H9 (cell line): ENCODE data around the gene CDH23. TPM values are rescaled to one million over a fixed set of nuclear protein-coding genes. Genes with fewer than 3 reads are reported as not detected.

Source experiments
- DNase-seq: peaks from one replicate; pipeline ENCODE4 v3.0.0-alpha.2; 2017
- H2AFZ ChIP-seq: one replicate; pipeline ENCODE4 v1.6.1; 2013; ENCODE audit warnings: mild to moderate bottlenecking, low read length, control low read depth, moderate library complexity
- H2AK5ac ChIP-seq: 2 replicates; pipeline ENCODE4 v1.6.1; 2013; ENCODE audit warnings: low read length, control low read depth, mixed read lengths; ENCODE audit not compliant: insufficient read length
- H2BK120ac ChIP-seq: one replicate; pipeline ENCODE4 v1.6.1; 2013; ENCODE audit warnings: low read depth, mild to moderate bottlenecking, low read length, control low read depth, inconsistent platforms; ENCODE audit not compliant: poor library complexity, severe bottlenecking
- H2BK12ac ChIP-seq: 2 replicates; pipeline ENCODE4 v1.6.1; 2013; ENCODE audit warnings: low read length, control low read depth, mixed read lengths, low read depth; ENCODE audit not compliant: insufficient read length
- H2BK15ac ChIP-seq: 2 replicates; pipeline ENCODE4 v1.6.1; 2013; ENCODE audit warnings: low read depth, low read length, control low read depth
- H2BK20ac ChIP-seq: one replicate; pipeline ENCODE4 v1.6.1; 2013; ENCODE audit warnings: low read depth, mild to moderate bottlenecking, low read length, control low read depth, inconsistent platforms; ENCODE audit not compliant: poor library complexity, severe bottlenecking
- H2BK5ac ChIP-seq: 2 replicates; pipeline ENCODE4 v1.6.1; 2013; ENCODE audit warnings: low read length, control low read depth, mixed read lengths; ENCODE audit not compliant: insufficient read length
- H3K14ac ChIP-seq: 2 replicates; pipeline ENCODE4 v1.6.1; 2013; ENCODE audit warnings: low read length, control low read depth; ENCODE audit not compliant: insufficient read depth
- H3K18ac ChIP-seq: 2 replicates; pipeline ENCODE4 v1.6.1; 2013; ENCODE audit warnings: low read depth, mild to moderate bottlenecking, mixed read lengths, low read length, control low read depth; ENCODE audit not compliant: insufficient read length
- H3K23ac ChIP-seq: 2 replicates; pipeline ENCODE4 v1.6.1; 2013; ENCODE audit warnings: low read length, control low read depth, mixed read lengths, low read depth; ENCODE audit not compliant: insufficient read length
- H3K23me2 ChIP-seq: 2 replicates; pipeline ENCODE4 v1.6.1; 2013; ENCODE audit warnings: low read depth, mild to moderate bottlenecking, mixed read lengths, low read length, control low read depth; ENCODE audit not compliant: insufficient read length, poor library complexity, severe bottlenecking
- H3K27ac ChIP-seq: 2 replicates; pipeline ENCODE4 v1.5.1; 2013; ENCODE audit warnings: low read length, control low read depth, mixed read lengths, low read depth; ENCODE audit not compliant: insufficient read length
- H3K27me3 ChIP-seq: 2 replicates; pipeline ENCODE4 v1.6.1; 2013; ENCODE audit warnings: low read length, control low read depth, inconsistent platforms; ENCODE audit not compliant: insufficient read depth
- H3K4ac ChIP-seq: 2 replicates; pipeline ENCODE4 v1.6.1; 2013; ENCODE audit warnings: low read depth, mild to moderate bottlenecking, control low read depth, inconsistent platforms, low read length, moderate library complexity
- H3K4me1 ChIP-seq: 2 replicates; pipeline ENCODE4 v1.6.1; 2013; ENCODE audit warnings: low read length, control low read depth, inconsistent platforms; ENCODE audit not compliant: insufficient read depth
- H3K4me2 ChIP-seq: 2 replicates; pipeline ENCODE4 v1.6.1; 2013; ENCODE audit warnings: low read length, control low read depth, mixed read lengths; ENCODE audit not compliant: insufficient read length, insufficient read depth
- H3K56ac ChIP-seq: 2 replicates; pipeline ENCODE4 v1.6.1; 2013; ENCODE audit warnings: low read depth, mild to moderate bottlenecking, mixed read lengths, low read length, control low read depth; ENCODE audit not compliant: insufficient read length
- H3K79me1 ChIP-seq: 2 replicates; pipeline ENCODE4 v1.6.1; 2013; ENCODE audit warnings: low read depth, mild to moderate bottlenecking, moderate library complexity, low read length, control low read depth, inconsistent platforms; ENCODE audit not compliant: insufficient read depth, poor library complexity, severe bottlenecking
- H3K79me2 ChIP-seq: 2 replicates; pipeline ENCODE4 v1.6.1; 2013; ENCODE audit warnings: low read length, control low read depth, inconsistent platforms; ENCODE audit not compliant: insufficient read depth
- H3K9ac ChIP-seq: 2 replicates; pipeline ENCODE4 v1.6.1; 2013; ENCODE audit warnings: low read length, control low read depth, mixed read lengths; ENCODE audit not compliant: insufficient read length; ENCODE audit errors: extremely low read depth
- H3K9me3 ChIP-seq: one replicate; pipeline ENCODE4 v1.6.1; 2013; ENCODE audit warnings: low read depth, low read length, inconsistent platforms; ENCODE audit not compliant: control insufficient read depth
- H3T11ph ChIP-seq: one replicate; pipeline ENCODE4 v1.6.1; 2013; ENCODE audit warnings: mild to moderate bottlenecking, low read length, control low read depth, inconsistent platforms
- H4K20me1 ChIP-seq: one replicate; pipeline ENCODE4 v1.6.1; 2013; ENCODE audit not compliant: control insufficient read depth, insufficient read length, insufficient read depth
- H4K5ac ChIP-seq: 2 replicates; pipeline ENCODE4 v1.6.1; 2013; ENCODE audit warnings: low read depth, mild to moderate bottlenecking, mixed read lengths, low read length, control low read depth; ENCODE audit not compliant: insufficient read length
- H4K8ac ChIP-seq: replicated peaks from 2 replicates; pipeline ENCODE4 v1.6.1; 2013; ENCODE audit warnings: low read length, control low read depth, mixed read lengths, low read depth; ENCODE audit not compliant: insufficient read length
- H4K91ac ChIP-seq: 2 replicates; pipeline ENCODE4 v1.6.1; 2013; ENCODE audit warnings: low read depth, mild to moderate bottlenecking, moderate library complexity, mixed read lengths, low read length, control low read depth; ENCODE audit not compliant: insufficient read length
- H3K27ac Mint-ChIP-seq, 3 experiments: 2 replicates in 2 of 3; 3 replicates in 1 of 3; pipeline ENCODE4 v1.8.0; 2020 to 2021; ENCODE audit warnings: mixed read lengths in 3 of 3, mild to moderate bottlenecking in 1 of 3, moderate library complexity in 1 of 3
- H3K27me3 Mint-ChIP-seq: 2 replicates; pipeline ENCODE4 v1.8.0; 2021; ENCODE audit warnings: low read depth, mild to moderate bottlenecking, moderate library complexity, mixed read lengths
- H3K36me3 Mint-ChIP-seq, 3 experiments: 2 replicates in 2 of 3; 3 replicates in 1 of 3; pipeline ENCODE4 v1.8.0; 2020 to 2021; ENCODE audit warnings: low read depth in 3 of 3, mixed read lengths in 3 of 3; ENCODE audit not compliant: insufficient read depth in 1 of 3
- H3K4me1 Mint-ChIP-seq, 2 experiments: 2 replicates each; pipeline ENCODE4 v1.8.0; 2020; ENCODE audit warnings: mixed read lengths in 2 of 2
- H3K4me3 Mint-ChIP-seq, 2 experiments: 2 replicates in 1 of 2; 3 replicates in 1 of 2; pipeline ENCODE4 v1.8.0; 2020 to 2021; ENCODE audit warnings: mild to moderate bottlenecking in 2 of 2, mixed read lengths in 2 of 2, moderate library complexity in 1 of 2
- H3K9me3 Mint-ChIP-seq, 2 experiments: 2 replicates in 1 of 2; 3 replicates in 1 of 2; pipeline ENCODE4 v1.8.0; 2020; ENCODE audit warnings: mild to moderate bottlenecking in 2 of 2, mixed read lengths in 2 of 2, moderate library complexity in 1 of 2
- CTCF ChIP-seq: fragments of 200-600 bp; sonication (generic); conservative IDR thresholded peaks from 3 replicates; pipeline ENCODE4 v1.8.0; 2021; ENCODE audit warnings: antibody characterized with exemption, mild to moderate bottlenecking
- WGBS: extraction: QIAGEN DNeasy Blood & Tissue Kit; methylation state at CpG from one replicate; pipeline ENCODE4 v1.1.7; 2013; ENCODE audit warnings: missing lambda C conversion rate, low lambda C conversion rate, mixed read lengths; ENCODE audit not compliant: insufficient read length; ENCODE audit errors: extremely low coverage; 5-methylcytosine and 5-hydroxymethylcytosine counted together
- total RNA-seq: library from RNA; stranded (reverse); gene quantifications from 2 replicates; pipeline ENCODE4 v1.2.1, GENCODE V29; 2021

The CDH23 gene
- total RNA-seq, 1 experiment from 2014 or later, result 2.1 TPM

GRCh38 chr10:71580415-71580814 lies 183.7 kb downstream of the CDH23 start:
- H3K56ac ChIP-seq, result no peak overlapping the region
- no peak for TF ChIP-seq CTCF
- H3K79me2 ChIP-seq, result no peaks in the 10 kb centered on the region
- DNase-seq, result no peak
- H3K27me3 Mint-ChIP-seq, result peaks cover 2% of the 10 kb centered on the region
- H3K4me1 ChIP-seq, result no peaks in the 10 kb centered on the region; the same call in 1 of the 2 replicates
- H3K9ac ChIP-seq, result no peak overlapping the region
- no peak overlapping the region for H3K4me2 ChIP-seq
- no peak overlapping the region for H3K14ac ChIP-seq
- no peak overlapping the region for H3K4ac ChIP-seq
- H3K4me3 Mint-ChIP-seq, result no peak overlapping the region
- no peak overlapping the region for H3K27ac ChIP-seq
- no peaks in the 10 kb centered on the region for H3K9me3 ChIP-seq
- no peak overlapping the region for H2BK120ac ChIP-seq
- H2BK12ac ChIP-seq, result no peak overlapping the region
- H2BK15ac ChIP-seq, result no peak overlapping the region
- H3K36me3 Mint-ChIP-seq, result no peaks in the 10 kb centered on the region
- H4K20me1 ChIP-seq, result no peaks in the 10 kb centered on the region
- H3K4me1 Mint-ChIP-seq, result peaks cover 19 to 24% of the 10 kb centered on the region in 2 experiments
- no peak overlapping the region for H2AK5ac ChIP-seq
- H4K91ac ChIP-seq, result no peak overlapping the region
- no peak overlapping the region for H2BK20ac ChIP-seq
- H2AFZ ChIP-seq, result no peak overlapping the region
- H3K18ac ChIP-seq, result no peak overlapping the region
- no peak overlapping the region for H4K5ac ChIP-seq
- H3K9me3 Mint-ChIP-seq, result no peaks in the 10 kb centered on the region
- H3K79me1 ChIP-seq, result no peaks in the 10 kb centered on the region
- WGBS, result no CpG with 5 or more reads among the region's 2 CpGs
- H3K23me2 ChIP-seq, result no peaks in the 10 kb centered on the region
- no peak overlapping the region for H3T11ph ChIP-seq
- H3K27me3 ChIP-seq, result no peaks in the 10 kb centered on the region
- no peak overlapping the region for H3K27ac Mint-ChIP-seq
- no peak overlapping the region for H3K23ac ChIP-seq
- H2BK5ac ChIP-seq, result no peak overlapping the region
- H4K8ac ChIP-seq, result no peak overlapping the region
